HG03159 (cell line): ENCODE data around the gene USE1.
A peak's percentile ranks its signal among the peaks of the same experiment; 100 is the strongest.

Experiments used
- ATAC-seq: cut with Tn5 transposase; IDR thresholded peaks from one replicate; pipeline ENCODE4 v1.9.1; 2021; ENCODE audit warnings: mild to moderate bottlenecking, moderate library complexity; ENCODE audit not compliant: unreplicated experiment

Gene USE1

DNA sequence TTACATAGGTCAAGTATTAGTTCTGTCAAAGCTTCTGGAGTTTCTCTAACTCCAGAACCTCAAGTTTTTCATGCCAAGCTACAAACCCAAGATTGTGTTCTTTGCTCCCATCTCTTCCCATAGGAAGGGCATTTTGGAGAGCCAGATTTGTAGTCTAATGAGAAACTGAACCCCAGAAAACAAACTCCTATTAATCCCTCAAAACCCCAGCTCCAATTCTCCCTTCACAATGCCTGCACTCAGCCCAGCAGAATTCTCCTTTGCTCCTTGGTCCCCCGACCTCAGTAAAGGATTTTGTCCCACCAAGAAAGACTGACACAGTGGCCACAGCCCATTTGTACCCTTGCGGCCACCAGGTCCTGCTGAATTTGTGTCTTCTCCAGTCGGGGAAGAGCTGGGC, 41.0 kb downstream of the USE1 start:
- no peak for ATAC-seq

DNA sequence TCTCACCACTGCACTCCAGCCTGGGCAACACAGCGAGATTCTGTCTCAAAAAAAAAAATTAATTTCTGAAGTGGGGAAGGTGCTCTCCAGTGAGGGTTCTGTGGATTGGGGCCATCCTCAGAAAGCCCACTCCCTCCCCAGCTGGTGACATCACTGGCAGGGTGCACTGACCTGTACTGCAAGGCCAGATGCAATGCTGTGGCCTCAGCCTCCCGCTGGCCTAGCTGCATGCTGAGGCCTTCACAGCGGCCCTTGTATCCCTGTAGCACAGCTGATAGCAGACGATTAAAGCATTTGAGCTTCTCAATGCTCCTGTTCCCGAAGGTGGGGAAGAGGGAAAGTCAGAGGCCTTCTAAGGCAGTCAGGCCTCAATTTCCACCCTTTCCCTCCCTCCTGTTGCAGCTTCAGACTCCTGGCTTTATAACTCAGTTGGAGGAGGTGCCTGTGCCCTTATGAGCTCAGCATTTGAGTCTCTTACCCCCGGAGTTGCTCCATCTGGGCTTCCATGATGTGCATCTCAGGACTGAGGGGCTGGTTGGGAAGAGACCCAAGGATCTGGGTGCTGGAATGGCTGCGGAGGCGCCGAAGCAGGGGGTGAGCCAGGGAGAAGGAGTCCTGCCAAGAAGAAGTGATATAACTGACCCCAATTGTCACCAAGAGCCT, 44.1 kb downstream of the USE1 start:
- no peak for ATAC-seq

DNA sequence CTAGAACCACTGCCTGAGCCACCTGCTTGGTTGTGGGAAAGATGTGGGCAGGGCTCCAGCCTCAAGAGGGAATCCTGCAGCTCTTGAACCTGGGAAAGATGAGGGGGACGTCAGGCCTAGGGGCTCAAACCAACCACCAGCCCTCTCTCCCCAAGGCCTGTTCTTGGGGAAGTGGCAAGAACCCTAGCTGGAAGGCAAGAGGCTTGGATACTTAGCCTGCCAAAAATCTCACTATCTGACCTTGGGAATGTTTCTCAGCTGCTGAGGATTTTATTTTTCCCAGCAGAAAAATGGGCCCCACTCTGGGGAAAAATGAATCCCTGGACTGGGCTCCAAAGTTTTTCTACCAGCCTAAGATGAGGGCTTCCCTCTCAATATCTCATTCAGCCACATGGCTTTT, 44.8 kb downstream of the USE1 start:
- ATAC-seq: no peak

DNA sequence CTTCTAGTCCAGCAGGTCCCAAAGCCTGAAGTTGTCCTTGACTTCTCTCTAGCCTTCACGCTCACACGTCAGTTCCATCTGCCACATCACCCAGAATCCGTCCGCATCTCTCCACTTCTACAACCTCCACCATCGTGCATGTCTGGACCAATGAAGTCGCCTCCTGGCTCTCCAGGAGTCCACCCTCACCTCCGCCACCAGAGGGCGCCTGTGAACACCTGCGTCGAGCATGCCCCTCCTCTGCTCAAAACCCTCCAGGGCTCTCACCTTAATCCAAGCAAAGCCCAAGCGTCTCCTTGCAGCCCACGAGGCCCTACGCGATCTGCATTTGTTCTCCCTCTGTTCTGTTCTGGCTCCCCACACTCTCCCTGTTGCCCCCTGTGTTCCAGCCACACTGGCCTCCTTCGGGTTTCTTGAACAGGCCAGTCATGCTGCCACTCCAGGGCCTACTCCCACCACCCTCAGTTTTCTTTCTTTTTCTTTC, 45.7 kb downstream of the USE1 start:
- ATAC-seq: peak; percentile 70

DNA sequence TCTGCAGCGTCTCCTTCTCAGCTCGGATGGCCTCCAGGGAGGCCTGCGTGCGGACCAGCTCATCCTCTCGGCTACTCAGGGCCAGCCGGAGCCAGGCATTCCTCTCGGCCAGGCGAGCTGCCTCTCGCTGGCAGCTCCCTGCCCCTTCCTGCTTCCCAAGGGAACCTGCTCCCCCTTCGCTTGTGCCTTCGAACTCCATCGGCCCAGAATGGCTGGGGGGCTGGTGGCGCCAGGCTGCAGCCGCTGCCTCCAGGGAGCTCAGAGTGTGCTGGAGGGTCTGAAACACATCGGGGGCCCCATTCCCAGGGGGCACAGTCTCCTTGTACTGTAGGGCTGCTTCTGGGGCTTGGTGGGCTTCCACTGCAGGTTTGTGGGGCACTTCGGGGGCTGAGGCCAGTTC, 47.4 kb downstream of the USE1 start:
- no peak for ATAC-seq

DNA sequence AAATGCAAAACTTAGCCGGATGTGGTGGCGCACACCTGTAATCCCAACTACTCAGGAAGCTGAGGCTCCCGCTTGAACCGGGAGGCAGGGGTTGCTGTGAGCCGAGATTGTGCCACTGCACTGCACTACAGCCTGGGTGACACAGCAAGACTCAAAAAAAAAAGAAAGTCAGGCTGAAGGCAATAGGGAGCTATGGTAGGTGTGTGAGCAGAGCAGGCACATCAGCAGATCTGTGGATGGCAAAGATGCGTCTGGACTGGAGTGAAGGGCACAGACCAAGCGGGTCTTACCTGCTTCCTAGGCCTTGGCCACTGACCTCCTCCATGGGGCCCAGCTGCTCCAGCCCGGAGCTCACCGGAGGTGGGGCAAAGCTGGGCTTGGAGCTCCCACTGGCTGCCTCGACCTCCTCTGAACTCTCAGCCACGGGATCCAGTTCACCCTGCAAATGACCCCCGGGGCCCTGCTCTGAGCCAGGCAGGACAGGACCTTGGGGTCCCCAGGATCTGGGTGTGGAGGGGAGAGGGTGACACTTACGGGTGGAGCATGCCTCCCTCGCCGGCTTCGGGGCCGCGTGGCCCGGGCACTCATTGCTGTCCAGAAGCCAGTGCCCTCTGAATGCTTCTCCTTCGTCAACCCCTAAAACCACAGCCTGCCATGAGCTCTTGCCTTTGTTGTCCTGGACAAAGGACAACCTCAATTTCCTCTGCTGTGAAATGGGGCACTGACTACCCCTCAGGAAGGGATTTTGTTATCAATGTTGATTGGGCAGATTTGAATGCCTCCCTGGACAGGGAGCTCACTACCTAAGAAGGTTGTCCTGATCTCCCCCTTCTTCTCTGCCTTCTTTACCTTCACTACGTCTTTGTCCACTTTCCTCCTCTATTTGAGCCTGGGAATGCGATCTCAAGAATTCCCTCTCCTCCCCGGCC, 48.8 kb downstream of the USE1 start:
- ATAC-seq: no peak

DNA sequence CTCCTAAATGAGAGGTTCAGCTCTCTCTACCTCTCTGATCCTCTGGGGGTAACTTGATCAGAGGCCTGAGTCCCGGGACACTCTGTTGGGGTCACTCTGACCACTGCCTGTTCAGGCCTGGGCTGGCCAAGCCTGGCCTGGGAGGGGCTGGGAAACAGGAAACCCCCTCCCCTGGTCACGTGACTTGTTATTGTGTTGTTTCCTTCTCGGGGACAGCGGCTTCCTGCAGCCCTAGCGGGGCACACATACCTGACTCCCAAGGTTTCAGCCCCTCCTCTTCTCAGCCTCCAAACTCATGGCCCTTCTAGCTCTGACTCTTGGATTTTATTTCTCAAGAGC, 49.5 kb downstream of the USE1 start, which contains the start of gene USHBP1:
Gene USHBP1, minus strand, starts transcription at position 105 of the 339 bp plus-strand sequence. CDS start 446 bp downstream, outside the sequence.
- no peak for ATAC-seq

DNA sequence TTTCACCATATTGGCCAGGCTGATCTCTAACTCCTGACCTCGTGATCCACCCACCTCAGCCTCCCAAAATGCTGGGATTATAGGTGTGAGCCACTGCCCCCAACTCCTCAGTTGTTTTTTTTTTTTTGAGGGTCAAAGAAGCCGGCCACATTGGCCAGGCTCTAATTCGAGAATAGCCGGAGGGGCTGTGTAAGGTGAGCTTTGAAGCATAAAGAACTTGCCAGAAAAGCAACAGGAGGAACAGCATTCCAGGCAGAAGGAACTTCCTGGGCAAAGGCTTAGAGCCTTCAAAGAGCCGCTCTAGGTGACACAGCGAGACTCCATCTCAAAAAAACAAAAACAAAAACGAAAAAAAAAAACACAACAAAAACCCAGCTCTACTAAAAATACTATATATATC, 50.9 kb downstream of the USE1 start:
- no peak for ATAC-seq

DNA sequence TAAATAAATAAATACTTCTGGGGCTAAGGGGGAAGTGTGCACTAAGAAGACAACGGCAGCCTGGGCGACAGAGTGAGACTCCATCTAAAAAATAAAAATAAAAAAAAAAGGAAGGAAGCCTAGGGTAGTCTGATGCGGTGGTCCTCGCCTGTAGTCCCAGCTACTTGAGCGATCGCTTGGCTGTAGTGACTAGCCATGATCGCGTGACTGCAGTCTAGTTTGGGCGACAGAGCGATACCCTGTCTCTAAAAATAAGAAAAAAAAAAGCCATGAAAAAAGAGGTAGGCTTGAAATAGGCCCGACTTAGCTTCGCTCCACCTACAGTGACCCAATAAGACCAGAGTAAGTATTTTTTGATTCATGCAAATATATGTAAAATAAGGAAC, 51.4 kb downstream of the USE1 start:
- no peak for ATAC-seq

DNA sequence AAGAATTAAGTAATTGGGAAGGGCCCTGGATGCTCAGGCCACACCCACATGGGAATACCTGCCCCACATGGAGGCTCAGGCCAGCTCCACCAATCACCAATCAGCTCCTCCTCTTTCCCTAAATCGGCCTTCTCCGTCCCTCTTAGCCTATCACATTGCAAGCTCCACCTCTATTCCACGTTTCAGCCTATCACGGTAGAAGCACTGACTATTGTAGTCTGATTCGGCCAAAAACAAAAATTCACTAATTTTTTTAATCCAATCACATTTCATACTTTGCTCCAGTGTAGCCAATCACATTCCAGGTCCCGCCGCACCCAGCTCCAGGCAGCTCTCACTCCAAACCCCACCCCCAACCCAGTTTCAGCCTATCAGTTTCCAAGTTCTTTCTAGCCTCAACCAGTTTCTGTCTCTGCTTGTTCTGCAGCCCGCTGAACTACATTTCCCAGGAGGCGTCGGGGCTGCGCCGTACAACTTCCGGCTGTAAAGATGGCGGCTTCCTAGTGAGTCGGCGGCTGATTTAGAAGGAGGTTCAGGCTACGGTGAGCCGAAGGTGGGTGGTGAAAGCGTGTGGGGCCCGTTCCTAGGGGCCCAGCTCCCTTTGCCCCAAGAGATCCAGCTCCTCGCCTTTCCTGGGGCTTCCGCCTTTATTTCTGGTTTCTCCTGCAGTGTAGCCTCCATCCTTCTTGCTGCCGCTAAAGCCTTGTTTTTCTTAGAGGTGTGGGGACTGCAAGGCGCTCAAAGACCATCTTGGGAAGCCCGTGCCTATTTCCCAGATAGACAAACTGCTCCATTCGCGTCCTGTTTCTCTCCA, 52.0 kb downstream of the USE1 start, which contains the start of gene BABAM1:
Gene BABAM1, plus strand, starts transcription at position 469 of the 814 bp plus-strand sequence. CDS start 1,364 bp downstream, outside the sequence.
- peak; percentile 86 for ATAC-seq

DNA sequence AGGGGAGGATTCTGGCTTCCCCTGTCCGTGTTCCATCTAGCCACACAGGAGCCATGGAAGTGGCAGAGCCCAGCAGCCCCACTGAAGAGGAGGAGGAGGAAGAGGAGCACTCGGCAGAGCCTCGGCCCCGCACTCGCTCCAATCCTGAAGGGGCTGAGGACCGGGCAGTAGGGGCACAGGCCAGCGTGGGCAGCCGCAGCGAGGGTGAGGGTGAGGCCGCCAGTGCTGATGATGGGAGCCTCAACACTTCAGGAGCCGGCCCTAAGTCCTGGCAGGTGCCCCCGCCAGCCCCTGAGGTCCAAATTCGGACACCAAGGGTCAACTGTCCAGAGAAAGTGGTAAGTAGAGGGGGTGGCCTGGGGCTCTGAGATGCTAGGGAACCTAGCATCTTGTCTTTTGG, 53.6 kb downstream of the USE1 start:
- no peak for ATAC-seq
